ENCODE measurements around the gene MICA.
"Not testable (repeated sequence)": the region's sequence is repeated elsewhere in the genome, so short reads cannot be mapped to it uniquely, and the experiment has no call there.

MICA gene

DNA sequence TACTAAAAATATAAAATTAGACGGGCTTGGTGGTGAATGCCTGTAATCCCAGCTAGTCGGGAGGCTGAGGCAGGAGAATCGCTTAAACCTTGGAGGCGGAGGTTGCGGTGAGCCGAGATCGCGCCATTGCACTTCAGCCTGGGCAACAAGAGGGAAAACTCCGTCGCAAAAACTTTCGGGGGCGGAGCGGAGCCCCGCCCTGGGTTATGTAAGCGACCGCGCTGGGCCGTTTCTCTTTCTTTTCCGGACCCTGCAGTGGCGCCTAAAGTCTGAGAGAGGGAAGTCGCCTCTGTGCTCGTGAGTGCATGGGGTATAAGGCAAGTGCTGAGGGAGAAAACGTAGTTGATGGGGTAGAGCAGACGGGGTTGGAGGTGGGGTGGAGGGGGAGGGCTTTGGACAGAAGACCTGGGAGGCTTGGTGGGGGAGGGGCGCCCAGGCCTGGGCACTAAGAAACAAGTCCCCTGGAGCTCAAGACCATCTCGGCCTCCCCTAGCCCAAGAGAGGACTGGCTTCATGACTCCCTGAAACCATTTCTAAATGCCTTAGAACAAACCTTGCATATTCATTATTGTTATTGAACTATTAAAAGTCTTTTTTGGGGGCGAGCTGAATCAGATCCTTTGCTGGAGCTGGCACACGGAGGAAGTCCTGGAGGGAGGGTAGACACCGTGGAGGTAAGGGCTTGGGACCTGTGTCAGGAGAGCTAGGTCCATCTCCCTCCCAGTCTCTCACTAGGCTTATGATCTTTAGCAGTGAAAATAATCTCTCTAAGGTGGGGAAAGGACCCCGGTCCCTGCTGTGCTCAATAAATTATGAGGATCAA, 2.7 kb upstream of the MICA start:
- H3K9ac ChIP-seq (ENCODE audit: low read length) = peak overlapping the region; percentile 32
- H3K4me3 ChIP-seq (ENCODE audit: low read length) = peak overlapping the region; percentile 57
- peaks cover 96% of the 10 kb centered on the region for H3K27me3 ChIP-seq (ENCODE audit: control insufficient read depth, insufficient read depth, low read length)
- no peak overlapping the region for H3K27ac ChIP-seq (ENCODE audit: low read length)
- H3K9me3 ChIP-seq (ENCODE audit: control insufficient read depth, low read depth, low read length) = no peaks in the 10 kb centered on the region
- peaks cover 26% of the 10 kb centered on the region for H3K4me1 ChIP-seq (ENCODE audit: control insufficient read depth, low read depth, low read length)
- H3K36me3 ChIP-seq (ENCODE audit: control insufficient read depth, low read depth, low read length) = no peaks in the 10 kb centered on the region

DNA sequence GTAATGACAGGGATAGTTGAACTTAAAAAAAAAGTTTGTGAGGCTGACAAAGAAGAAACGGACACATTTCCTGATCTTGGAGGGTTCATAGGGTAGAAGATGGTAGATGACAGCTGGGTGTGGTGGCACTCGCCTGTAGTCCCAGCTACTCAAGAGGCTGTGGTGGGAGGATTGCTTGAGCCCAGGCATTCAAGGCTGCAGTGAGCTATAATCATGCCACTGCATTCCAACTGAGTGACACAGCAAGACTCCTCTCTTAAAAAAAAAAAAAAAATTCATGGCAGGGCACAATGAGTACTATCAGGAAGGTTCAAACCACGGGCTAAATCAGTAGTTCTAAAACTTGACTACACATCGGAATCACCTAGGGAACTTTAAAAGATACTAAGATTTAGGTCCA, 2.0 kb upstream of the MICA start:
- no peaks in the 10 kb centered on the region for H3K36me3 ChIP-seq (ENCODE audit: control insufficient read depth, low read depth, low read length)
- H3K9me3 ChIP-seq (ENCODE audit: control insufficient read depth, low read depth, low read length) = no peaks in the 10 kb centered on the region
- peaks cover 30% of the 10 kb centered on the region for H3K4me1 ChIP-seq (ENCODE audit: control insufficient read depth, low read depth, low read length)
- no peak overlapping the region for H3K9ac ChIP-seq (ENCODE audit: low read length)
- H3K27me3 ChIP-seq (ENCODE audit: control insufficient read depth, insufficient read depth, low read length) = peaks cover 96% of the 10 kb centered on the region
- H3K4me3 ChIP-seq (ENCODE audit: low read length) = peak overlapping the region; percentile 57
- H3K27ac ChIP-seq (ENCODE audit: low read length) = no peak overlapping the region

DNA sequence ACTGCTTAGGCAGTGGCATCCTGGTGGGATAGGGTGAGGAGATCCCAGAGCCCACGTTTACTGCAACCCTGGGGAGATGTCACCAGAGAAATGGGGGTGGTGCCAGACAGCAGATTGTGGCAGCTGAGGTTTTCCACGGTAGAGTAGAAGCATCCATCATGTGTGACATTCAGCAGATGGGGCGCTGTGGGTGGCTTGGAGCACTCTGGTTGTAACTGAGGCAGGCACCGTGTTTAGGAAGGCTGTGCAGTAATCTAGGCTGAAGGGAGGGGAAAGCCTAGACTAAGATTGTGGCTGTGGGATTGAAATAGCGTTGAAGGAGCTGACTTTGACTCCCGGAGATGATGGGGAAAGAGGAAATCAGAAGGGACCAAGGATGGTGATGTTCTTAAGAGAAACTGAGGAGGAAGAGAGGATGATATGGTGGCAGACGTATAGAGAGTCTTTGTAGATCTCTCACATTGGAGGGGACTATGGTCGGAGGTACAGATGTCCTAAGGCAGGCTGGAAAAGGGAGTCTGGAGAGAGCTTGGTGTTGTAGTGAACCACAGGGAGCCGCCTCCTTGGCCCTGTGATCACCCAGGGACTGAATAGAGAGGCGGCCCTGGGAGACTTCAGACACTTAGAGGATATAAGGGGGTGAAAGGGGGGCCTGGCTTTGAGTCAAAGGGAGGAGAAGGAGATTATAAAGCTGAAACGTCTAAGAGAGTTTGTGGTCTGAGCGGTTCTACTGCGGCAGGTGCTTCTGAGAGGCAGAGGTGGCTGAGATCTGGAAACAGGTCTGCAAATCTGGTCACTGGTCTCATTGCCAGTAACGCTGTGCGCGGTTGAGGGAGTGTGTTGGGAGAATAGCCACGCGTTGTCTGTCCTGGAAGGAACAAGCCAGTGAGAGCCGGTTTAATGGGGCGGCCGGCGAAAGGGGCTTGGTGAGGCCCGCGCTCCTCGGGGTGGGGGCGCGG, 792 bp upstream of the MICA start:
- no peak overlapping the region for H3K9ac ChIP-seq (ENCODE audit: low read length)
- H3K9me3 ChIP-seq (ENCODE audit: control insufficient read depth, low read depth, low read length) = no peaks in the 10 kb centered on the region
- H3K36me3 ChIP-seq (ENCODE audit: control insufficient read depth, low read depth, low read length) = no peaks in the 10 kb centered on the region
- H3K4me1 ChIP-seq (ENCODE audit: control insufficient read depth, low read depth, low read length) = peaks cover 26% of the 10 kb centered on the region
- peak overlapping the region; percentile 78 for H3K4me3 ChIP-seq (ENCODE audit: low read length)
- H3K27me3 ChIP-seq (ENCODE audit: control insufficient read depth, insufficient read depth, low read length) = peaks cover 88% of the 10 kb centered on the region
- H3K27ac ChIP-seq (ENCODE audit: low read length) = no peak overlapping the region

DNA sequence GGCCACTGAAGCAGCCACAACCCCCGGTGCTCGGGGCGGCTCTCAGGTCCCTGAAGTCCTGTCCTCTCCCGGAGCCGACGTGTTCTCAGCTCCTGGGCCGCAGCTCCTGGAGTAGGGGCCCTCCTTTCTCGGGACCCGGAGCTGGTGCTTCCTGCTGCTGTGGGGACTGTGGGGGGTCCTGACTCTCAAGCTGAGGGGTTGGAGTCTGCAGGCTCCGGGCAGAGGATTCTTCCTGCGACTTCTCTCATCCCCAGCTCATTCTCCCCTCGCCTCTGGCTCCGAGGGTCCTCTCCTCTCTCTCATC, 618 bp downstream of the MICA start:
- H3K36me3 ChIP-seq (ENCODE audit: control insufficient read depth, low read depth, low read length); H3K9me3 ChIP-seq (ENCODE audit: control insufficient read depth, low read depth, low read length); H3K27ac ChIP-seq (ENCODE audit: low read length): not testable (repeated sequence)
- peaks cover 23% of the 10 kb centered on the region for H3K4me1 ChIP-seq (ENCODE audit: control insufficient read depth, low read depth, low read length)
- H3K9ac ChIP-seq (ENCODE audit: low read length) = peak overlapping the region; percentile 28
- peaks cover 74% of the 10 kb centered on the region for H3K27me3 ChIP-seq (ENCODE audit: control insufficient read depth, insufficient read depth, low read length)
- peak overlapping the region; percentile 78 for H3K4me3 ChIP-seq (ENCODE audit: low read length)

DNA sequence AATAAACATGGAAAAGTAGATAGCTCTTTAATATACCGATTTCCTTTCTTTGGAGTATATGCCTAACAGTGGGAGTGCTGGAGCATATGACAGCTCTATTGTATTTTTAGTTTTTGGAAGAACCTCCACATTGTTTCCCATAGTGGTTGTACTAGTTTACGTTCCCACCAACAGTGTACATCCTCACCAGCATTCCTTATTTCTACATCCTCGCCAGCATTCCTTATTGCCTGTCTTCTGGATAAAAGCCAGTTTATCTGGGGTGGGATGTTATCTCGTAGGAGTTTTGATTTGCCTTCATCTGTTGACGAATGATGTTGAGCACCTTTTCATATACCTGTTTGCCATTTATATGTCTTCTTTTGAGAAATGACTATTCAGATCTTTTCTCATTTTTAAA, 2.6 kb downstream of the MICA start:
- no peak overlapping the region for H3K4me3 ChIP-seq (ENCODE audit: low read length)
- peaks cover under 1% of the 10 kb centered on the region for H3K36me3 ChIP-seq (ENCODE audit: control insufficient read depth, low read depth, low read length)
- H3K27me3 ChIP-seq (ENCODE audit: control insufficient read depth, insufficient read depth, low read length) = peaks cover 54% of the 10 kb centered on the region
- peaks cover 21% of the 10 kb centered on the region for H3K4me1 ChIP-seq (ENCODE audit: control insufficient read depth, low read depth, low read length)
- H3K9ac ChIP-seq (ENCODE audit: low read length) = no peak overlapping the region
- no peak overlapping the region for H3K27ac ChIP-seq (ENCODE audit: low read length)
- H3K9me3 ChIP-seq (ENCODE audit: control insufficient read depth, low read depth, low read length) = no peaks in the 10 kb centered on the region

DNA sequence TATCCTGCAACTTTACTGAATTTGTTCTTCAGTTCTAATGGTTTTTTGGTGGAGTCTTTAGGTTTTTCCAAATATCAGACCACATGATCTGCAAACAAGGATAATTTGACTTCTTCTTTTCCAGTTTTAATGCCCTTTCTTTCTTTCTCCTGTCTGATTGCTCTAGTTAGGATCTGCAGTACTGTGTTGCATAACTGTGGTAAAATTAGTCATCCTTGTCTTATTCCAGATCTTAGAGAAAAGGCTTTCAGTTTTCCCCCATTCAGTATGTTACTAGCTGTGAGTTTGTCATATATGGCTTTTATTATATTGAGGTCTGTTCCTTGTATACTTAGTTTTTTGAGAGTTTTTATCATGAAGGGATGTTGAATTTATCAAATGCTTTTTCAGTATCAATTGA, 4.3 kb downstream of the MICA start:
- Histone ChIP-seq H3K27me3 (ENCODE audit: control insufficient read depth, insufficient read depth, low read length) (peaks cover 37% of the 10 kb centered on the region), H3K4me3 (ENCODE audit: low read length) (no peak overlapping the region)

DNA sequence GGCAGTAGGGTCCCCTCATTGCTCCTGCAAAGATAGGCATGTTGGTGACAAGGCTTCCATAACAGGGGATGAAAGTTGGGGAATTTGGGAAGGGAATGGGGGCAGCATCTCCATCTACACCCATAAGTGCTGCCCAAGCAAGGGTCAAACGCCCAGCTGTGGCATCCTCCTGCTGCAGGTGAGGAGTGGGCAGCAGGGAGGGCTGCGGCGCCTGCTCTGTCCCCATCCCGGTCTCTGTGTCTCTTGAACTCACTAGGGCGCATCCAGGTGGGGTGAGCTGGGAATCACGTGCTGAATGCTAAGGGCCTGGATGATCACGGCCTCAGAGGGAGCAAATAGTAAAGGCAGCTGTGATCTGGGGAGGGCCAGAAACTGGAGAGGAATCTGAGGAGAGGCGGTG, 9.1 kb downstream of the MICA start:
- Histone ChIP-seq H3K4me3 (ENCODE audit: low read length) (no peak overlapping the region), H3K4me1 (ENCODE audit: control insufficient read depth, low read depth, low read length) (no peaks in the 10 kb centered on the region), H3K9me3 (ENCODE audit: control insufficient read depth, low read depth, low read length) (no peaks in the 10 kb centered on the region), H3K9ac (ENCODE audit: low read length) (no peak overlapping the region), H3K27ac (ENCODE audit: low read length) (no peak overlapping the region), H3K27me3 (ENCODE audit: control insufficient read depth, insufficient read depth, low read length) (no peaks in the 10 kb centered on the region), H3K36me3 (ENCODE audit: control insufficient read depth, low read depth, low read length) (peaks cover 5% of the 10 kb centered on the region)

More for the DNA sequence above, 4.3 kb downstream of the MICA start:
- peaks cover 5% of the 10 kb centered on the region for H3K36me3 ChIP-seq (ENCODE audit: control insufficient read depth, low read depth, low read length)
- peaks cover 15% of the 10 kb centered on the region for H3K4me1 ChIP-seq (ENCODE audit: control insufficient read depth, low read depth, low read length)
- no peak overlapping the region for H3K27ac ChIP-seq (ENCODE audit: low read length)
- no peaks in the 10 kb centered on the region for H3K9me3 ChIP-seq (ENCODE audit: control insufficient read depth, low read depth, low read length)
- H3K9ac ChIP-seq (ENCODE audit: low read length) = no peak overlapping the region

DNA sequence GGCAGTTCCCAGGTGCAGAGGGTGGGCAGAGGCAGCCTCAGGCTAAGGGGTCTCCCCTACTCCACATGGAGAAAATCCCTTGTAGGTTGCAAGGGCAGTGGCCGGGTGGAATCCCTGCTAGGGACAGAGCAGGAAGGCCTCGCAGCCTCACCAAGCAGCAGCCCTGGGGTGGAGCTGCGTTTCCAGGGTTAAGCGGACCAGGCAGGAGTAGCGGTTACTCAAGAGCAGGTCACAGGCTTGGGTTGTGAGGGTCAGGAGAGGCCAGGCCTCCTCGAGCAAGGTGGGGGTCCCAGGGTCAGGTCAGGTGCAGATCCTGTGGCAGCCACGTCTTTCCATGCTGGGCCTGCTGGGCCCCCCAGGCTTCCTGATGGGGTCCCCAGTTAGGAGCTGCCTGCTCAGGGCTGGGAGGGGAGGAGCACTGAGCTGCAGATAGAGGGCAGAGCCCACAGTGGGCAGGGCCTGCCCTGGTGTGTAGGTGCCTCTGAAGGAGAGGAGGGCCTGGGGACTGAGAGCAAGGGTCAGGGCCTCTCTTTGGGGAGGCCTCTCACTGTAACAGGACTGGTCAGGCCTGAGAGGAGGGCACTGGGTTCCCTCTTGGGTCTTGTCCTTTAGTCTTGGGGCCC, 10.9 kb downstream of the MICA start:
- H3K4me3 ChIP-seq (ENCODE audit: low read length); H3K36me3 ChIP-seq (ENCODE audit: control insufficient read depth, low read depth, low read length); H3K27ac ChIP-seq (ENCODE audit: low read length); H3K27me3 ChIP-seq (ENCODE audit: control insufficient read depth, insufficient read depth, low read length); H3K9me3 ChIP-seq (ENCODE audit: control insufficient read depth, low read depth, low read length); H3K9ac ChIP-seq (ENCODE audit: low read length); H3K4me1 ChIP-seq (ENCODE audit: control insufficient read depth, low read depth, low read length): not testable (repeated sequence)

DNA sequence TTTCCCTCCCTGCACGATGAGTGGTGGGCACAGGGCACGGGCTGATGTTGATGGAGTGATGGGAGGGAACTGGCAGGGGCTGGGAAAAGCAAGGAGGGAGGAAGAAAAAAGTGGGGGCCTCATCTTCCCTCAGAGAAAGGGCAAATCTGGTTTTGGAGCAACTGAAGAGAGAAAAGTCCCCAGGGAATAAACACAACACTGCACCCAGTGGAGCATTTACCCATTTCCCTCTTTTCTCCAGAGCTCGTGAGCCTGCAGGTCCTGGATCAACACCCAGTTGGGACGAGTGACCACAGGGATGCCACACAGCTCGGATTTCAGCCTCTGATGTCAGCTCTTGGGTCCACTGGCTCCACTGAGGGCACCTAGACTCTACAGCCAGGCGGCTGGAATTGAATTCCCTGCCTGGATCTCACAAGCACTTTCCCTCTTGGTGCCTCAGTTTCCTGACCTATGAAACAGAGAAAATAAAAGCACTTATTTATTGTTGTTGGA, 11.4 kb downstream of the MICA start:
- Histone ChIP-seq H3K27me3 (ENCODE audit: control insufficient read depth, insufficient read depth, low read length) (no peaks in the 10 kb centered on the region), H3K9ac (ENCODE audit: low read length) (no peak overlapping the region), H3K4me3 (ENCODE audit: low read length) (no peak overlapping the region), H3K9me3 (ENCODE audit: control insufficient read depth, low read depth, low read length) (no peaks in the 10 kb centered on the region), H3K4me1 (ENCODE audit: control insufficient read depth, low read depth, low read length) (no peaks in the 10 kb centered on the region), H3K36me3 (ENCODE audit: control insufficient read depth, low read depth, low read length) (peaks cover 5% of the 10 kb centered on the region), H3K27ac (ENCODE audit: low read length) (no peak overlapping the region)

DNA sequence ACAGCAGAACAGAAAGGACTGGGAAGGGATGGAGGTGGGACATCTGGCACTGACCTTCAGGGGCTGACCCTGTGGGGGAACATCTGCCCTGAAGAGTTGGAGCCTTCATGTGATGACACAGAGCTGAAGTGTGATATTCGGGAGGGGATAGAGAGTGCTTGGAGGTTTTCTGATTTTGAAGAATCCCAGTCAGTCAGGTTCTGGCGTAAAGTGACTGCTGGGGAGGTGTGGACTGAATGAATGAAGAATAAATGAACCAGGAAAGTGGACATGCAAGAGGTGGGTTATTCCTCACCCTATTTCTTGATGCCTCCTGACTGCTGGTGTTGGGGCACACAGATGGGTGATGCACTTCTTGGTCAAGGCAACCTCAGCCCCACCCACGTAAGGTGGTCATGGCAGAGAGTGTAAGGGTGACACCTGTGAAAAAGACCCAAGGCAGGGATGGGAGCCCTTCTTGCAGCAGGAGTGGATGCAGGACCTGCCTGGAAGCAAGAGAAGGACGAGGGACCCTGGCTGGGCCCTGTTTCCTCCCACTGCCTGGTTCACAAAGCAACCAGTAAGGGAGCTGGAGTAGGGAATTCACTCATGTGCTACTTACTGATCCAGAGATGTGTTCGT, 13.1 kb downstream of the MICA start:
- Histone ChIP-seq H3K9ac (ENCODE audit: low read length) (no peak overlapping the region), H3K36me3 (ENCODE audit: control insufficient read depth, low read depth, low read length) (no peaks in the 10 kb centered on the region), H3K4me1 (ENCODE audit: control insufficient read depth, low read depth, low read length) (no peaks in the 10 kb centered on the region), H3K27me3 (ENCODE audit: control insufficient read depth, insufficient read depth, low read length) (no peaks in the 10 kb centered on the region), H3K27ac (ENCODE audit: low read length) (no peak overlapping the region), H3K9me3 (ENCODE audit: control insufficient read depth, low read depth, low read length) (no peaks in the 10 kb centered on the region), H3K4me3 (ENCODE audit: low read length) (no peak overlapping the region)

DNA sequence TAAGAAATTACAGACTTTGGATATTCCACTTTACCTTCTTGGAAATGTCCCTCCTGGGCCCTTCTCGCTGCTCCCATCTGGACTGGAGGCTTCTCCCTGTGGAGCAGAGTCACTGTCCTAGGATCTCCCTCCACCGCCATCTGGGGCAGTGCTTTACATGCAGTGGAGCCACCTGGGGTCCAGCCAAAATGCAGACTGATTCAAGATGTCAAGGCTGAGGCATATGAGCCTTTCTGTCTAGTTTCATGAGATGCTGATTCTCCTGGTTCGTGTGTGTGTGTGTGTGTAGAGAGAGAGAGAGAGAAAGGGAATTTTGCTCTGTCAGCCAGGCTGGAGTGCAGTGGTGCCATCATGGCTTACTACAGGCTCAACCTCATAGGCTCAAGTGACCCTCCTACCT, 14.9 kb downstream of the MICA start:
- no peaks in the 10 kb centered on the region for H3K4me1 ChIP-seq (ENCODE audit: control insufficient read depth, low read depth, low read length)
- no peaks in the 10 kb centered on the region for H3K36me3 ChIP-seq (ENCODE audit: control insufficient read depth, low read depth, low read length)
- no peak overlapping the region for H3K4me3 ChIP-seq (ENCODE audit: low read length)
- H3K27me3 ChIP-seq (ENCODE audit: control insufficient read depth, insufficient read depth, low read length) = no peaks in the 10 kb centered on the region
- H3K9ac ChIP-seq (ENCODE audit: low read length) = no peak overlapping the region
- no peaks in the 10 kb centered on the region for H3K9me3 ChIP-seq (ENCODE audit: control insufficient read depth, low read depth, low read length)
- H3K27ac ChIP-seq (ENCODE audit: low read length) = no peak overlapping the region
